ENCODE measurements around the gene LINS1.

LINS1 gene

DNA sequence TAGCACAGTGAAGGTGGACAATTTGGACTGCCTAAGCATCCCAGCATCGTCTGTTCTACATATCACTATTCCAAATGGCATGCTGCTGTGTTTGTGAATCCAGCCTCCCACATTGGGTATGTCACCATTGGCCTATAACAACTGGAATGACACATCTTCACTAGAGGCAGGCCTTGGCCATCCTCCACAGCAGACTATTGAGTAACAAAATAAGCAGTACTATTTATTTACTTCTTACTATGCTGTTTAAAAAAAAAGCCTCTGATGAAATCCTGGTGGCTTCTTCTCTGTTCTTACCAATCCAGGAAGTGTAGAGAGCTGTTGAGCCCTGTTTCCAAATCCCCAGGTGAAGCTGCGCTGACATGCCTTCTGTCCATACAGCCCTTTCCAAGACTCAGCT is 42.7 kb downstream of the LINS1 start:
- no peak for DNase-seq (ENCODE audit: low read depth)

DNA sequence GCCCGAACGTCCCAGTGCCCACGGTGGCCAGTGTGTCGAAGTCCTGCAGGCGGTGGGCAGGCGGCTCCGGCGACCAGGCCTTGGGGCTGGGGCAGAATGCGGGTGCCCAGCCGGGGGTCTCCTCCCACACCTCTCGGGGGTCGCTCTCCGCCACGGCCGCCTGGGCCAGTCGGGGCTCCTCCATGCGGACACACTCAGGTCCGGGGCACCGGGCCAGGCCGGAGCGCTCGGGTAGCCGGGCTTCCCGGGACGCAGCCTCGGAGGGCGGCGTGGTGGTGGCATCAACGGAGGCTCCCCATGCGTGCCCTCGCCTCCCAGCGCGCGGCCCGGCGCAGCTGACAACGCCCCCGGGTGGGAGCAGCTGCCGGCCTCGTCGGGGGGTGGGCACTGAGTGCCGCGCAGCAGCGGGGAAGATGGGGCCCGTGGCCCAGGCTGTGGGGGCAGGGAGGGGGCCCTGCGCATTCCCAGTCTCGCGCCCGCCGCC is 43.2 kb downstream of the LINS1 start:
- DNase-seq (ENCODE audit: low read depth) = no peak

DNA sequence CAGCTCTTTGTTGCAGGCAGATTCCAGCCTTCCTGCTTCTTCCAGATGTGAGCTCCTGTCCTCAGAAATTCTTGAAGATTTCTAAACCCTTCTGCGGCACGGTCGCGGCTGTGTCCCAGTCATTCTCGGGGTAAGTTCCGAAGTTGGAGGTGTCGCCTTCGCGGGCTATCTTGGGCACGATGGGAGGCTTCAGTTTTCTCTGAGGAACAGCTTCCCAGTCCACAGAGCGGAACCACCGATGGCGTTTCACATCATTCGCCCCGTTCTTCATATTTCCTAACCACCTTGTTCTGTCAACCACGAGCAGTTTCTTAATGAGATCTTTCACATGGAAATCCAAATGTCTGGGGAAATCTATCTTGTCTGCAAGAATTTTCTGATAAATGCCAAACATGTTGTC is 48.5 kb downstream of the LINS1 start:
- DNase-seq (ENCODE audit: low read depth) = no peak

DNA sequence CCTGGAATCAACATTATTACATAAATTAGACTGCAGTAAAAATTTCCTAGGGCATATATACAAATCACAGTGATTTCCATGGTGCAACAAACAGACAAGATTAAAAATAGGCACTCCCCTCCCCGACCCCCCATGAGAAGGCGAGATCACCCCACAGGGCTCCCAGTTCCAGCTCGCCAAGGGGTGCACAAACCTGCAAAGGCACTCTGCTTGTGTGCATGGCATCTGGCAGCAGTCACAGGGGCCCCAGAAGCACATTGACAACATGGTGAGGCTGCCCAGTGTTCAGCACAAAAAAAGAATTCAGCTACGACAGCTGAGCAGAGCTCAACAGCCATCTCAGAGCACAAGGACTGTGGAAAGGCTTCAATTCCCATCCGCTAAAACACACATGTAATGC is 54.0 kb downstream of the LINS1 start:
- DNase-seq (ENCODE audit: low read depth) = no peak

DNA sequence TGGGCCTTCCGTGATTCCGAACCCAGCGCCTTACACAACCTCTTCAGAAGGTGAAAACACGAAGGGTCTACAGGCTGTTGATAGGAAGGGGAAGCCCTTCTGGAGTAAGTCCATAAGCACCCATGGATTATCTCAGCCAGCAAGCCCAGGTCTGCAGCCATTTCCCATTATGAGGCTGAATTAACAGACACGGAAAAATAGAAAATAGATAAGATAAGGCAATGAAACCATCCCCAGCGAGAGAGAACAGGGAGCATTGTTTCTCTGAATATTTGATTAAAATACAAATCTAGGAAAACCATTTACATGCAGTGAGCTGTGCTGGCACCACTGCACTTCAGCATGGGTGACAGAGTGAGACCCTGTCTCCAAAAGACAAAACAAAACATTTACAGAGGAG is 57.0 kb downstream of the LINS1 start:
- no peak for DNase-seq (ENCODE audit: low read depth)

DNA sequence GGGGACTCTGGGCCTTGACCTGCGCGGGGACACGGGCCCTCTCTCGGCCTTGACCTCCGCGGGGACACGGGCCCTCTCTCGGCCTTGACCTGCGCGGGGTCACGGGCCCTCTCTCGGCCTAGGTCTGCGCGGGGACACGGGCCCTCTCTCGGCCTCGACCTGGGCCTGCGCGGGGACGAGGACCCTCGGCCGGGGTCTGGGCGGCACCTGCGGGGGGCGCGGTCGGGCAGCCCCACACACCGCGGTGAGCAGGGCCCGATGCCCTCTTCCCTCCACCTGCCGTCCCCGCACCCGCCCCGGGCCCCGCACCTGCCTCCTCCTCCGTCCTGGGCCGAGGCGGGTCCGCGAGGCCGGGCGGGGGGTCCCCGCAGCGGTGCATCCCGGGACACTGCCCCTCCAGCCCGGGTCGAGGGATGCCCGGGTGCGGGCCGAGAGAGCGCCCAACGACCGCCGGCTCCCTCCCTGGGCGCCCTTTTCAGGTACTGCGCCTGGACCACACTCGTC is 57.6 kb downstream of the LINS1 start:
- DNase-seq (ENCODE audit: low read depth) = no peak

DNA sequence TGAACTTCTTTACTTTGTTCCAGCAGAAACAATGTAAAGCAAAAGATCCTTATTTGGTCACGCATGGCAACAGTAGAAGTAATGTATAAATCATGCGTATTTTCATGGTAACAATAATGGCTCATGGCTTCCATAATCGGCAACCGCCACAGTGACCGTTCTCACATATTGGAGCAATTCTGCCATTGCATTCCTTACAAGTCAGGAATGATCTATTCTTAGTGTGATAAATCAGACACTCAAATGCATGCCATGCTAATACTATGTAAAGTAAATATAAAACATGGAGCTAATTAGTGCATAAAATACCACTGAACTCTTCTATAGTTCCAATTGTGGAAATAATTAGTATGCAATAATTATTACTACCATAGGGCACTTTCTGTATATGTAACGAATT is 59.7 kb downstream of the LINS1 start:
- no peak for DNase-seq (ENCODE audit: low read depth)

DNA sequence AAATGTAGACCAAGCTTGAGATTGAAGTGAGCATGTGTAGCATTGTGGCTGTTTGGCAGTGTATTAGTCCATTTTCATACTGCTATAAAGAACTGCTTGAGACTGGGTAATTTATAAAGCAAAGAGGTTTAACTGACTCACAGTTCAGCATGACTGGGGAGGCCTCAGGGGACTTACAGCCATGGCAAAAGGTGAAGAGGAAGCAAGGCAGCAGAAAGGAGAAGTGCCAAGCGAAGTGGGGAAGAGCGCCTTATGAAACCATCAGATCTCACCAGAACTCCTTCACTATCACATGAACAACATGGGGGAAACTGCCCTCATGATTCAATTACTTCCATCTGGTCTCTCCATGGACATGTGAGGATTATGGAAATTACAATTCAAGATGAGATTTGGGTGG is 64.7 kb downstream of the LINS1 start:
- DNase-seq (ENCODE audit: low read depth) = no peak

DNA sequence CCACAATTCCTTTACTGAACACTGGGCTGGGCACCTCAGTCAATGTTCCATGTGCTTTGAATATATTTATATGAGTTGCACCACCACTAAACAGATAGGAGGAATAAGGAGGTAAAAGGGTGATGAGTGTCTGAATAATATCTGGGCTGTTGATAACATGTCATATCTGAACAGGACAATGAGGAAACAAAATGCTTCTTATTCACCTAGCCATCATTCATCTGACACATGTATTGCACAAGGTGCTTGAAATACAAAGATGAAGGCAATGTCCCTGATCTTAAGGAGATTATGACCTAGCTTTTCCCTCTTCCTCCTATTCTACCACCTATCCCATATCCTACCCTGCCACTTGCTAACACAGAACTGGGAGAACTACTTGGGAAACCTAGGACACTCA is 65.3 kb downstream of the LINS1 start:
- no peak for DNase-seq (ENCODE audit: low read depth)

DNA sequence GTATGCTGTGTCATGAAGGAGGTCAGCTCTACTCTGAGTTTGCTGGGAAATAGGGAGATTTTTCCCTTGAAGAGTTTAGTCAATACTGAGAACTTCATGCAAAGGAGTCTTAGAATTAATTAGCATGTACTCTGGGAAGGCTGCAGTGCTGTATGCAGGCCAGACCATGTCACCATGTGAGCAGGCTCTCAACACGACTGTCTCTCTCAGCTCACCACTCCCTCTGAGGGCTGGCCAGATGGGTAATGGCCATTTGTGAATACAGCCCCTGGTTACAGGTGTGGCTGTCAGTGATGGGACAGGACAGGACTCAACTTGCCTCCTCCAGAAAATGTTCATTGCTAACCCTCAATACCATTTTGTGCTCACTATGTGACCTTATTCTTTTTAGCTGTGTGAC is 68.1 kb downstream of the LINS1 start:
- DNase-seq (ENCODE audit: low read depth) = no peak

DNA sequence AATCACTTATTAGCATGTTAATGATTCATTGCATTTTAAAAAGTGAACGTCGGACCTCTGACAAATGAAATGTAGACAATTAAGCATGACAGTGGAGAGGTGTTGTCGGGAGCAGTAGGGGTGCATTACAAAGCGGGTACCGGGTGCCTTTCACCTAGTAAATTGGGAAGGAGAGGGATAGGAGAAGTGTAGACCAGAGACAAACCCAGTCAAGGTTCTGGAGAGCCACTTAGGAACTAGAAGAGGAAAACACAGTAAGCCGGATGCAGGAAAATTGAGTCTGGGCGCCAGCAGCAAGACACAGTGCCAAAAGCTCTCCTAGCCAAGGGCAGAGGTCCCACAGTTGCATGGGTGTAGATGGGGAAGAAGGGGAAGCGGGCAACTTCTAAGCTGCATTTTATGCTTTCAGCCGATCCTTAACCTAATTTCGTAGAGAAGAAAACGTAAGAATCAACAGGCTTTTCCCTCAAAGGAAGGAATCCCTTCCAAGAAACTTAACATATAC is 70.1 kb downstream of the LINS1 start:
- no peak for DNase-seq (ENCODE audit: low read depth)

DNA sequence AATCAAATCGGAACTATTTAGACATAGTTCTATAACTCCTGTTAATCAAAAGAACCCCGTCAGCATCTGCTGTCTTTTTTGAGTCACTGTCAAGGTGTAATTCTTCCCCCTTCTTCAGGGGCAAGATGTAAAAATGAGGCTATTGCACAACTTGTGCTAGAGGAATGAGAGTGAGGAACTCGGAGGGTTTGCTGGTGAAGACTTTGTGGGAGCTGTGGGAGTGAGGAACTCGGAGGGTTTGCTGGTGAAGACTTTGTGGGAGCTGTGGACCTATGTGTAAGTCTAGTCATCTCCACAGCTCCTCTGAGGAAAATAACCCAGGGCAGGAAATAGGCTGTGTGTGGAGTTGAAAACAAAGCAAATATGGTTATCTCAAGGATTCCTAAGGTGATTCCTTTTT is 70.8 kb downstream of the LINS1 start:
- no peak for DNase-seq (ENCODE audit: low read depth)

DNA sequence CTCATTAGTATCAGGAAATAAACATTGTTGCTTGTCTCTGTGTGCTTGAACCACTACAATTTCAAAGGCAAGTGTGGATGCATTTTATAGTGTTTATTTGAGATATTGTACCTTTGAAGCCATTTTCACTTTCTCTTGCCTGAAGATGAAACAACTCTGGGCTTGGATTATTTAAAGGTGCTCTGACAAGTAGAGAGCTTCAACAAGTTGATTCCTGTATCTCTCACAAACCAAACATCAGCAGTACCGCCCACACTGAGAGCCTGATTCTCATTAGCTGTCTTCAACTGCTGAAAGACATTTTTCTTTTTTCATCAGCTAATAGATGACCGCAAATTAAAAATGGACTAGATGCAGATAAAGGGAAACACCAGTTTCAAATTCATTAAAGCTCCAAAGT is 72.4 kb downstream of the LINS1 start:
- DNase-seq (ENCODE audit: low read depth) = no peak

DNA sequence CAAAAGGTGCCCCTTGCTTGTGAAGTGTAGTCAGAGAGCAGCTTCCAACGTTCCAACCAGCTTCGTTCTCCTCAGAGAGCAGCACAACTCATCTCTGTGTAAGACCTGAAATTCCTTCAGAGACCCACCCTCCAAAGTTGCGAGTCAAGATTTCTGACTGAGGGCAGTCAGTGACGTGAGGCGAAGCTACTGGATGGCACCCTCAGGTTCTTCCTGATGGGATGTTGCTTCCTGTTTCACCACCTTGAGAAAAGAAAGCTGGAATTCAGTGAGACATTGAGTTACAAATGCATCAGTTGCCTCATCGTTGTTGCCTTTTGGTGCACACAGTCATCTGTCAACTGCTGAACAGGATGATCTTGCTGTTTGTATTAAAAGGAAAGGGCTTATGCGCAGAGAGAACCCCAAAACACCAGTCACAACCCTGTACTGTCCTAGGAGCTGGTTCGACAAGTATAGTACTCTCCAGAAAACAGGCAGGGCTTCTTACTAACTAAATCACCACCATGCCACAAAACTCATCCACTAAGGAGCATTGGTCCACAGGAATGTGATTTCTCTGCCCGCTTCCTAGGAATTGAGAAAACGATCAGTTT is 73.1 kb downstream of the LINS1 start, which contains the start of gene CERS3:
CERS3 (minus strand) TSS at position 118 of the 596 bp plus-strand sequence. CDS start 27,101 bp downstream, outside the sequence.
- DNase-seq (ENCODE audit: low read depth) = no peak

DNA sequence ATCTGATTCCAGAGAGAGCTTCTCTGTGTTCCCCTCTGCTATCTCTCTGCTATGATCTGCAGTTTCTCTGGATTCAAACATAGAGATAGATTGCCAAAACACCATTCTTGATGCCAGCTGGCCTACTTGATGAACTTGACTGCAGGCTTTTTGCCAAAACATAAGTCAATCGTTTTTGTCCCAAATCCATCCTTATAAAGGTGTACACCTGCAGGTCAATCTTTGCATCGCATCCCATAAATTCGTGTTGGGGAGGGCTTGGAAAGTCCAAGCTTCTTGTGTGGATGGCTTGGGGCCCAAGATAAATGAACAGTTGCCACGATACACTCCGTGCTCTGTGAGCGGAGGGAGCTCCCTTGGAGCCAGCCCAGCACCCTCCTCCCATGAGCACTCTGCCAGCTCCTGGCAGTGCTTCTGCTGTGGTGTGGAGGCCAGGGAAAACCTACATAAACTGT is 75.9 kb downstream of the LINS1 start:
- no peak for DNase-seq (ENCODE audit: low read depth)

DNA sequence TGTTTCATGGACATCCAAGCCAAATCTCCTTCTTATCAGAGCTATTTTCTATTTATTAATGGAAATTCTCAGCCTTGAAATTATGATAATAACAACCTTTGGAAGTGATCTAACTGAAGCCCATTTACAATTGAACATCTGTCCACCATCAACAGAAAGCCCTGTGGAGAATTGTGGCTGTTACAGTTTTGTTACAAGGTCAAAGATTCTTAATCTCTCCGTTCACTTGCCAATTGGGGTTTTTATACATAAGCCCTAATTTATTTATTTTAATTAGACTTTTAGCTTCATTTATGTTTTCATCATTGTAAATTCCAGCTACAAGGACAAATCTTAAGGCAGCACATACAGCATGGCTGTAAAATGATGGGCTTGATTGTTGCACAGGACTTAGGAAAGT is 76.5 kb downstream of the LINS1 start:
- no peak for DNase-seq (ENCODE audit: low read depth)

DNA sequence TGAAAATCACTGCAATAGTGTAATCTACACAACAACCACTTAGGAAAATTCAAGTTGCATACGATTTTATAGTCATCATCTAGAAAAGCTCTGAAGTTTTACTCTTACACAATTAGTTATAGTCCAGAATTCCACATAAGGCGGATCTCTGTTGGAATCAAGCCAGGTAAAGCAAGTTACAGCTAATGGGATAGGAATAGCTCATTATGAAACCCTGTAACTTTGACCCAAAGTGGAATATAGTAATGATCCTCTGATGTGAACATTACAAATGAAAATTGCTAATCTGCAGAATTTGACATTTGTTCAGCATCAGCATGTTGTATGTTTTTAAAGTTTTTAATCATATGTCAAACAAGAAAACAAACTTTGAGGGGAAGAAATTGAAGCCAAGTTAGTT is 77.7 kb downstream of the LINS1 start:
- no peak for DNase-seq (ENCODE audit: low read depth)

DNA sequence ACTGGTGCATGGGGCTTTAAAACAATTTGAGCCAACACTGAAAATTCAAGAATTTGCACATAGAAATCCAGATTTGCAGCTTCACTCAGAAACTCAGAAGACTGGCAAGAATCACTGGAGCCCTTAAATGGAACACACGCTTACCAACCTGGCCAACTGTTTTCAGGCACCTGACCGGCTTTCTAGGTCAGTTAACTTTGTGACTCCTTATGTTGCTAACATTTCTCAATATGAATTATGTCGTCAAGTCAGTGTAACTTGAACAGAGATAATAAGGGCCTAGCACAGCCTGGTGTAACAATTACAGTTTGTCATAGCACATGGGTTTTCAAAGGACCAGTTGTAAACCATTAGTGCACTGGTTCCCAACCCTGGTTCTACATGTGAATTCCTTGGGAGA is 80.1 kb downstream of the LINS1 start:
- DNase-seq (ENCODE audit: low read depth) = no peak

DNA sequence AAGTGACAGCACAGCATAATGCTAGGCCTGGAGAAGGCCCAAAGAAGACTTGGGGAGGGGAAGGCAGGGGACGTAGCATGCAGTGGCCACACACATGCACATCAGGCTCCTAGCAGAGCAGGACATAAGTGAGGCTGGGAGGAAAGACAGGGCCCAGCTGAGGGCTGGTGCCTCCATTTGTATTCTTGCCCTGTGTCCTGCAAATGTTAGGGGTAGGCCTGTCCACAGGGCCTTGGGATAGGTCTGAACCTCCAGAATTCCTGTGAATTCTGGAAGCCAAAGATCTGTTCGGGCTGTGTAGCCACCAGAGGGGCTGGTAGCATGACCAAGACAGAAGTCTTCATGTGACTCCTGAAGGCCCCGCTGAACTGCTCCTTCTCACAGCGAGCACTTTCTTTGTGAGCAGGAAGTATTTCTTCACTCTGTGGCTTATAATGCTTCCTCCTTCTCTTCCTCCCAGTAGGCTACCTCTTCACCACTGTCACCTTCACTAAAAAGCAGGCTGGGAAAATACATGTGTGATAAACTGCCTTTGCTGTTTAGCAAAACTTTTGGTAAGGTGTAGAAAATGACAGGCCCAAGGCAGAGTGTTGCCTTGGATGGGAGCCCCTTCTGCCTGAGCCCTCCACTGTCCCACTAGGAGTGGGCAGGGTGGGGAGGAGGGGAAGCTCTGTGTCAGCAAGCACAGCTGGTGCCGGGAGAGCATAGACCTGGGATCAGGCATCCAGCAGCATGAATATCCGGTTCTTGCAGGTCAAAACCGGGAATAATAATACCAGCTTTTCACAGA is 81.7 kb downstream of the LINS1 start:
- no peak for DNase-seq (ENCODE audit: low read depth)

DNA sequence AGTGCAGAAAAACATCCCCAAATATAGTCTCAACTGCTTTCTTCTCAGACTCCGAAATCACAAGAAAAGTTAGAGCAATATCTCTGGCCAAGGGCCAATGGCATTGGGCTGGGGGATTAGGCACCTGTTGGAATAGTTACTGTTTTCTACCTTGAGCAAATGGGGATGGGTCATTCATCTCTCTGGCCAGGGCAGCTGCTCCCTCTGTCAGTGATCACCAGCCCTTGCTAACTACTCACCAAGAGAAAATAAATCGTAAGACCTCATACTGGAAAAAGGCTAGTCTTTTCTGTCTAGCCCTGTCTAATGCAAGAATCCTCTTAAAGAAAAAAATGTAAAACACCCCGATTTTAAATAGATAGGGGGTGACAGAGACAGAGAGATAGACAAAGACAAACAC is 84.1 kb downstream of the LINS1 start:
- no peak for DNase-seq (ENCODE audit: low read depth)
